Measurements from ENCODE around the gene PRPF39.
"Not testable (repeated sequence)": the region's sequence is repeated elsewhere in the genome, so short reads cannot be mapped to it uniquely, and the experiment has no call there.

The PRPF39 gene, protein sequence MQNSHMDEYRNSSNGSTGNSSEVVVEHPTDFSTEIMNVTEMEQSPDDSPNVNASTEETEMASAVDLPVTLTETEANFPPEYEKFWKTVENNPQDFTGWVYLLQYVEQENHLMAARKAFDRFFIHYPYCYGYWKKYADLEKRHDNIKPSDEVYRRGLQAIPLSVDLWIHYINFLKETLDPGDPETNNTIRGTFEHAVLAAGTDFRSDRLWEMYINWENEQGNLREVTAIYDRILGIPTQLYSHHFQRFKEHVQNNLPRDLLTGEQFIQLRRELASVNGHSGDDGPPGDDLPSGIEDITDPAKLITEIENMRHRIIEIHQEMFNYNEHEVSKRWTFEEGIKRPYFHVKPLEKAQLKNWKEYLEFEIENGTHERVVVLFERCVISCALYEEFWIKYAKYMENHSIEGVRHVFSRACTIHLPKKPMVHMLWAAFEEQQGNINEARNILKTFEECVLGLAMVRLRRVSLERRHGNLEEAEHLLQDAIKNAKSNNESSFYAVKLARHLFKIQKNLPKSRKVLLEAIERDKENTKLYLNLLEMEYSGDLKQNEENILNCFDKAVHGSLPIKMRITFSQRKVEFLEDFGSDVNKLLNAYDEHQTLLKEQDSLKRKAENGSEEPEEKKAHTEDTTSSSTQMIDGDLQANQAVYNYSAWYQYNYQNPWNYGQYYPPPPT

GRCh38 chr14:45083976-45084722 is at the start of gene PRPF39:
Gene PRPF39, plus strand, starts transcription at chr14:45084116. Its CDS starts 11,124 bp downstream, at chr14:45095240.
- DNase-seq: peak; percentile 42

DNA sequence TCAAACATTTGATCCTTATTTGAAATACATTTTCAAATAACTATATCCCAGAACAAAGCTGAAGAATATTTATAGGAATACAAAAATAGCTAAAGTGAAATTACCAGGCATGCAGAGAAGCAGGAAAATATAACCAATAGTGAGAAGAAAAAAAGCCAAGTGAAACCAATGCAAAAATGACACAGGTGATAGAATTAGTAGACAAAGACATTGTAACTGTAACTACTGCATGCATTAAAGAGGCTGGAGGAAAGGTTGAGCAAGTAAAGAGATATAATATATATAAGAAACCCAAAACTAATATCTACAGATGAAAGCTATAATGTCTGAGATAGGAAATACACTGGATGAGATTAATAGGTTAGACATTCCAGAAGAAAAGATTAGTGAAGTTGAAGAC is 49.2 kb upstream of the PRPF39 start:
- no peak for DNase-seq

GRCh38 chr14:45038256-45038655 is 45.7 kb upstream of the PRPF39 start:
- no peak for DNase-seq

DNA sequence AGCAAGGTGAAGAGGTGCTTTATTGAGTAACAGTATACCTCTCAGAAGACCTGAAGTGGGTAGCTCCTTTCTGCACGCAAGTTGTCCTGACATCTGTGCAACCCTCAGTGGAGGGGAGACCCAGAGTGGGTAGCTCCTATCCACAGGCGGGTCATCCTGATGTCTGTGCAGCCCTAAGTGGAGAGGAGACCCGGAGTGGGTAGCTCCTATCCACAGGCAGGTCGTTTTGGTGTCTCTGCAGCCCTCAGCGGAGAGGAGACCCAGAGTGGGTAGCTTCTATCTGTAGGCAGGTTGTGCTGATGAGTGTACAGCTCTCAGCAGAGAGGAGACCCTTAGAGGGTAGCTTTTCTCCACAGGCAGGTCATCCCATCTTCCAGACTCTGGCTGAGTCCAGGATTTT is 45.1 kb upstream of the PRPF39 start:
- no peak for DNase-seq

GRCh38 chr14:45039390-45039789 is 44.5 kb upstream of the PRPF39 start:
- no peak for DNase-seq

DNA sequence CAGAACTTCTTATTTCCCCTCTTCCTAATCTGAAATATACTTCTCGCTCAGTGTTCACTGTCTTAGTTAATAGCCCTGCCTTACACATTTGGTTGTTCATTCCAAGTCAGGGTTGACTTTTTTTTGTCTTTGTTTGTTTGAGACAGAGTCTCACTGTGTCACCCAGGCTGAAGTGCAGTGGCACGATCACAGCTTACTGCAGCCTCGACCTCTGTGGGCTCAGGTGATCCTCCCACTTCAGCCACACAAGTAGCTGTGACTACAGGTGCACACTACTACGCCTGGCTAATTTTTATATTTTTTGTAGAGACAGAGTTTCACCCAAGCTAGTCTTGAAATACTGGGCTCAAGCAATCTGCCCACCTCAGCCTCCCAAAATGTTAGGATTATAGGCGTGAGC is 42.3 kb upstream of the PRPF39 start:
- no peak for DNase-seq

DNA sequence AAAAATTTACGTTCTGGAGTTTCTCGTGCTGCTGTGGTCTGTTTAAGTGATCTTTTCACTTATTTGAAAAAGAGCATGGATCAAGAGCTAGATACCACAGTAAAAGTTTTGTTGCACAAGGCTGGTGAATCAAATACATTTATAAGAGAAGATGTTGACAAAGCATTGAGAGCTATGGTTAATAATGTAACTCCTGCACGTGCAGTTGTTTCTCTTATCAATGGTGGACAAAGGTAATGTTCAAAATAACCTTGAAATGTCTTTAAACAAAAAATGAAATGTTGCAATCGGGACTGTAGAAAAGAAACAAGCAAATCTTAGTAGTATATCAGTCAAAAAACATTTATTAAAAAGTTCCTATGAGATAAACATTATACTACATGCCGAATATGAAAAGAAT is 39.3 kb upstream of the PRPF39 start:
- DNase-seq: no peak

- no peak for DNase-seq
Measured at GRCh38 chr14:45048385-45048784, 35.5 kb upstream of the PRPF39 start.

- DNase-seq: no peak
Measured at GRCh38 chr14:45051180-45051579, 32.7 kb upstream of the PRPF39 start.

- no peak for DNase-seq
Measured at GRCh38 chr14:45051896-45052295, 32.0 kb upstream of the PRPF39 start.

DNA sequence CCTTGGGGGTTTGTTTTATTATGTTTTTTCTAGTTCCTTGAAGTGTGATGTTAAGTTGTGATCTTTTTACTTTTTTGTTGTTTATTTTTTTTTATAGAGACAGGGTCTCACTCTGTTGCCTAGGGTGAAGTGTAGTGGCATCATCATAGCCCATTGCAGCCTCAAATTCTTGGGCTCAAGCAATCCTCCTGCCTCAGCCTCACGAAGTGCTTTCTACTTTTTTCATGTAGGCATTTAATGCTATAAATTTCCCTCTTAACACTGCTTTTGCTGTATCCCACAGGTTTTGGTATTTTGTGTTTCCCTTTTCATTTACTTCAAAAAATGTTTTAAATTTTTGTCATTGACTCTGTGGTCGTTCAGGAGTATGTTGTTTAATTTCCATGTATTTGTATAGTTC is 26.6 kb upstream of the PRPF39 start:
- no peak for DNase-seq

DNA sequence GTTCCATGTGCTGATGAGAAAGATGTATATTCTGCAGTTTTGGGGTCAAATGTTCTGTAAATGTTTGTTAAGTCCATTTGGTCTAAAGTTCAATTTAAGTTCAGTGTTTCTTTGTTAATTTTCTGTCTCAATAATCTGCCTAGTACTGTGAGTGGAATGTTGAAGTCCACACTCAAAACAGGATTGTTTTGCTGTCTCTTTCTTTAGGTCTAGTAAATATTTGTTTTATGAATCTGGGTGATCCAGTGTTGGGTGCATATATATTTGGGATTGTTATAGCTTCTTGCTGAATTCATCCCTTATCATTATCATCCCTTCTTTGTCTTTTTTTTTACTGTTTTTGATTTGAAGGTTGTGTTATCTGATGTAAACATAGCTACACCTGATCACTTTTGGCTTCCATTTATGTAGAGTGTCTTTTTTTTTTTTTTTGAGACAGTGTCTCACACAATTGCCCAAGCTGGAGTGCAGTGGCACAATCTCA is 26.0 kb upstream of the PRPF39 start:
- no peak for DNase-seq

DNA sequence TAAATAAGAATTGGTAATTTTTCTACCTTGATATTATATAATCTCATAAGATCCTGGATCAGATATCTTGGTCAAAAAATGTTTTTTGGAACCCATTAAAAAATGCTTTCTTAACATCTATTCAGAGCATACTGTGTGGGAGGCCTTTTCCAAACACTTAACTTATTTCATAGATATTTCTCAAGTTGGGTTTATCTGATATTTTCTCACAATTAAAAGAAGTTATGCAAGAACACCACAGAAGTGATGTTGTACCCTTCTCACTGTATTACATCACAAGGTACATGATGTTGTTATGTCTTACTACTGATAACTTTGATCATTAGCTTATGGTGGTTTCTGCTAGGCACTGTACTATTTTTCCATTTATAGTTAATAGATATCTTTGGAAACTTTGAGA is 23.4 kb upstream of the PRPF39 start:
- no peak for DNase-seq

GRCh38 chr14:45065540-45065939 is 18.4 kb upstream of the PRPF39 start:
- DNase-seq: no peak

GRCh38 chr14:45065956-45066355 is 18.0 kb upstream of the PRPF39 start:
- DNase-seq: no peak

GRCh38 chr14:45066667-45067066 is 17.2 kb upstream of the PRPF39 start:
- no peak for DNase-seq

DNA sequence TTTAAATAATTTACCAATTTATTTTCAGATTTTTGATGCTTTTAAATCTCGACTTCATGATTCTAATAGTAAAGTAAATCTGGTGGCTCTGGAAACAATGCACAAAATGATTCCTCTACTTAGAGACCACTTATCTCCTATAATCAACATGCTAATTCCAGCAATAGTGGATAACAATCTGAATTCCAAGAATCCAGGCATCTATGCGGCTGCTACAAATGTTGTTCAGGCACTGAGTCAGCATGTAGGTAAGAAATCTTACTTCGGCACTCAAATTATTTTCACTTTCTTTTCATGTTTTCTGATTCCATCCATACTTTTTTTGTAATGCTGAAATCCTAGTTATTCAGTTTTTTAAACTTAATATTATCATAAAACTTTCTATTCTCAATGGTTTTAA is 15.5 kb upstream of the PRPF39 start:
- no peak for DNase-seq

DNA sequence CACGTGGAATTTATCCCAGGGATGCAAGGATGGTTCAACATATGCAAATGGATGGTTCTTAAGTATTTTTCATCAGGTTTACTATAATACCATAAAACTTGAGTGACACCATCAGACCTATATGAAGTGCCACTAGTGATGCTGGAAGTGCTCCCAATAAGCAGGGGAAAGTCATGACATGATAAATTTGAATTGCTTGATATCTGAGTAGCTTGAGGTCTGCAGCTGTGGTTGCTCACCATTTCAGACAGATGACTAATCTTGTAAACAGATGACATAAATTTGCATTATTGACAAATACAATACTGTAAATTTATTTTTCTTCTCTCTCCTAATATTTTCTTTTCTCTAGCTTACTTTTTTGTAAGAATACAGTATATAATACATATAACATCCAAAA is 13.7 kb upstream of the PRPF39 start:
- no peak for DNase-seq

DNA sequence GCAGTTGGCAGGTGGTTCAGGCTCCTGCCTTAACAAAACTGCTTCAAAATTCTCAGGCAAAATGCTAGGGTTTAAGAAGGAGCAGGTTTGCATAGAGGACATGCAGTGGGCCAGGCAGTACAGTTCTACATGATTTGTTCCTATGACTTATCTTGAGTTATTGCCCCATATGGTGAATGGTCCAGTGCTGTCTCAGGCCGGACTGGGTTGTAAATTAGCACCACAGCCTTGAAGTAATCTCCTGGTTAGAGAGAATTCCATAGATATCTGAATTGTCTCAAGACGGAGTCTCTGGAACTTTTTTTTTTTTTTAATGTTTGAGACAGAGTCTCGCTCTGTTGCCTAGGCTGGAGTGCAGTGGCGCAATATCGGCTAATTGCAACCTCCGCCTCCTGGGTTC is 11.8 kb upstream of the PRPF39 start:
- DNase-seq: no peak

- DNase-seq: no peak
Measured at GRCh38 chr14:45073231-45073879, 10.6 kb upstream of the PRPF39 start.

DNA sequence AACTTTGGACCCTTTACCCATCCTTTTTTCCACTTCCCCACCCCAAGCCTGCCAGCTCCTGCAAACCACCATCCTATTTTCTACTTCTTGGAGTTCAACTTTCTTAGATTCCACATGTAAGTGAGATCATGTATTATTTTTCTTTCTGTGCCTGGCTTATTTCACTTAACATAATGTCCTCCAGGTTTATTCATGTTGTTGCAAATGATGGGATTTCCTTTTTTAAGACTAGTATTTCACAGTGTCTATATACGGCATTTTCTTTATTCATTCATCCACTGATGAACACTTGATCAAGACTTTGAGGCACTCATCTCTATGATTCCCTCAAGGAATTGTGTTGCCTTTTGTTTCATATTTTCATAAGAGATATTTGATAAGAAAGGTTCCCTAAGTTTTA is 5.6 kb upstream of the PRPF39 start:
- no peak for DNase-seq

- DNase-seq: not testable (repeated sequence)
Measured at GRCh38 chr14:45080416-45080968, 3.4 kb upstream of the PRPF39 start.

DNA sequence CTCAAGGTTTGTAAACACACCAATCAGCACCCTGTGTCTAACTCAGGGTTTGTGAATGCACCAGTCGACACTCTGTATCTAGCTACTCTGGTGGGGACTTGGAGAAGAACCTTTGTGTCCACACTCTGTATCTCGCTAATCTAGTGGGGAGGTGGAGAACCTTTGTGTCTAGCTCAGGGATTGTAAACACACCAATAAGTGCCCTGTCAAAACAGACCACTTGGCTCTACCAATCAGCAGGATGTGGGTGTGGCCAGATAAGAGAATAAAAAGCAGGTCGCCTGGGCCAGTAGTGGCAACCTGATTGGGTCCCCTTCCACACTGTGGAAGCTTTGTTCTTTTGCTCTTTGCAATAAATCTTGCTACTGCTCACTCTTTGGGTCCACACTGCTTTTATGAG is 2.8 kb upstream of the PRPF39 start:
- DNase-seq: not testable (repeated sequence)
